NCI-H748 (cell line): ENCODE results near the gene CNNM3.
"Not testable (repeated sequence)": the region's sequence is repeated elsewhere in the genome, so short reads cannot be mapped to it uniquely, and the experiment has no call there.

Source experiments
- DNase-seq: peaks from one replicate; lab custom pipeline; 2025; ENCODE audit not compliant: unreplicated experiment; lab: John Stamatoyannopoulos, UW

The CNNM3 gene

DNA sequence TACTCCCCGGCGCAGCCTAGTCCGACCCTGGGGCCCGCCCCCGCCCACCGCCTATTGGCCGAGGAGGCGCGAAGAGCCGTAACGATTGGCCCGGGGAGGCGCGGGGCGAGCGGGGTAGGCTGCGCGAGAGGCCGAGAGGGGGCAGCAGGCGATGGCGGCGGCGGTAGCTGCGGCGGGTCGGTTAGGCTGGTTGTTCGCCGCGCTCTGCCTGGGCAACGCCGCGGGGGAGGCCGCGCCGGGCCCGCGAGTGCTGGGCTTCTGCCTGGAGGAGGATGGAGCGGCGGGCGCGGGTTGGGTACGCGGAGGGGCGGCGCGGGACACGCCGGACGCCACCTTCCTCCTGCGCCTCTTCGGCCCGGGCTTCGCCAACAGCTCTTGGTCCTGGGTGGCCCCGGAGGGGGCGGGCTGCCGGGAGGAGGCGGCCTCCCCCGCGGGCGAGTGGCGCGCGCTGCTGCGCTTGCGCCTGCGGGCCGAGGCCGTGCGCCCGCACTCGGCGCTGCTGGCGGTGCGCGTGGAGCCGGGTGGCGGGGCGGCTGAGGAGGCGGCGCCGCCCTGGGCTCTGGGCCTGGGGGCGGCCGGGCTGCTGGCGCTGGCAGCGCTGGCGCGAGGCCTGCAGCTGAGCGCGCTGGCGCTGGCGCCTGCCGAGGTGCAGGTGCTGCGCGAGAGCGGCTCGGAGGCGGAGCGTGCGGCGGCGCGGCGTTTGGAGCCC, at the start of gene CNNM3:
CNNM3 (plus strand) TSS at position 142 of the 709 bp plus-strand sequence; CDS start at position 152, 10 bp downstream.
- DNase-seq, result peak; percentile 93

DNA sequence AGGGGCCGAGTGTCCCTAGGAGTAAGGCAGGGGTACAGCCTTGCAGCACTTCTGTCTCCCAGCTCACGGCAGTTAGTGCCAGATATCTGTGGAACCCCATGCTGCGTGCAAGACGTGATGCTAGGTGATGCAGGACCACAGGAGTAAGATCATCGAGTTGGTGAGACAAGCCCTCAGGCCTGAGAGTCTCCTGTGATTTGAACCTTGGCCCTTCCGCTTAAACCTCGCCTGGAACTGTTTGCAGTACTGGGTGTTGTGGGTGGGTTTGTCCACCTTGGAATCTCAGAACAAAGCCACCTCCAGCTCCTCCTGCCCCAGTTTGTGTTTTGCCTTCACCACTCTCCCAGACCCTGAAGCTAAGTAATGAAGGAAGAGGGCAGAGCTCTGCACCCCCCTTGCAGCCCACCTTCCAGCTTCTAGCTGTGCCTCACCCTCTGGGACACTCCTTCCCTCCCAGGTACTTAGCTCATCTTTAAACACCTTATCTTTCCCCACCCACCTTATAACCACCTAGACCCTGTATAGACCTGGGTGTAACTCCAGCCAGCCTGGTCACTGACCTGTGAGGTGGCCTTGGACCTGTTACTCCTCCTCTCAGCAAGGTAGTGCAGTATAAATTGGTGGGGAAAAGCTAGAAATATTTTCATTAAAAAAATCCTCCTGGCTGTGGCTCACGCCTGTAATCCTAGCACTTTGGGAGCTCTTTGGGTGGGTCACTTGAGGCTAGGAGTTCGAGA, 48.8 kb upstream of the CNNM3 start:
- DNase-seq, result no peak

DNA sequence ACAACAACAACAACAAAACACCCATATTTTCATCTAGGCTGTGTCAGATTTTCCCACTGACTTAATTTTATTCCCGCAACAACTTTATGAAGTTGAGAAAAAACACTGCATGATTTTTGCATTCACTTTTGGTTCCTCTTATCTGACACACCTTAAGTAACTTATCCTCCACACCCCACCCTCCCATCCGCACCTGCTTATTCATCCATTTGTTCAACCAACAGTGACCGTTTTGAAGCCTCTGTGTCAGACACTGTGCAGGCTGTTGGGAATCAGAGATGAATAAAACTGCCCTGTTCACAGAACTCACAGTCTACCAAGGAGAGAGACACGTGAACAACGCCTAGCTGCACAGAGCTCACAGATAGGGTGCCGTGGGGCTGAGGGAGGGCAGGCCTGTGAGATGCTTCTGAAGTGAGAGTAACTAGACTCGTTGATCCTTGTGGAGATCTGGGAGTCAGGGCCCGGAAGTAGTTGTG, 47.9 kb upstream of the CNNM3 start:
- DNase-seq, result no peak

DNA sequence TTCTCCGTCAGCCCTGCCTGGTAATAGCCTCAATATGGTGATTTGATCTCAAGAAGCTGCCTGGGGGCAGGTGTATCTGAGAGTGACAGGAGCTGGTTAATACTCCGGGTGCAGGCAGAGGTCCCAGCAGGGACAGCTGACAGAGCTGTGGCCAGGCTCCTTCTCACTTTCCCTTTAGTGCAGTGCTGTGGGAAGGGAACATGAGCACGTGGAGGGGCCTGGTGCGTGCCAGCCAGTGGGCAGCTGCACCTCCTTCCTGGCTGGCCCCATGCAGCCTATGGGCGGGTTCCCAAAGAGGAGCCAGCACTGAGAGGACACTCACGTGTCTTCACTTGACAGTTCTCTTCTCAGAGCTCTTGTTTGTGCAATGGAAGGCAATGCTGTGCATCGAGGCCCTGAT, 46.3 kb upstream of the CNNM3 start:
- DNase-seq, result no peak

DNA sequence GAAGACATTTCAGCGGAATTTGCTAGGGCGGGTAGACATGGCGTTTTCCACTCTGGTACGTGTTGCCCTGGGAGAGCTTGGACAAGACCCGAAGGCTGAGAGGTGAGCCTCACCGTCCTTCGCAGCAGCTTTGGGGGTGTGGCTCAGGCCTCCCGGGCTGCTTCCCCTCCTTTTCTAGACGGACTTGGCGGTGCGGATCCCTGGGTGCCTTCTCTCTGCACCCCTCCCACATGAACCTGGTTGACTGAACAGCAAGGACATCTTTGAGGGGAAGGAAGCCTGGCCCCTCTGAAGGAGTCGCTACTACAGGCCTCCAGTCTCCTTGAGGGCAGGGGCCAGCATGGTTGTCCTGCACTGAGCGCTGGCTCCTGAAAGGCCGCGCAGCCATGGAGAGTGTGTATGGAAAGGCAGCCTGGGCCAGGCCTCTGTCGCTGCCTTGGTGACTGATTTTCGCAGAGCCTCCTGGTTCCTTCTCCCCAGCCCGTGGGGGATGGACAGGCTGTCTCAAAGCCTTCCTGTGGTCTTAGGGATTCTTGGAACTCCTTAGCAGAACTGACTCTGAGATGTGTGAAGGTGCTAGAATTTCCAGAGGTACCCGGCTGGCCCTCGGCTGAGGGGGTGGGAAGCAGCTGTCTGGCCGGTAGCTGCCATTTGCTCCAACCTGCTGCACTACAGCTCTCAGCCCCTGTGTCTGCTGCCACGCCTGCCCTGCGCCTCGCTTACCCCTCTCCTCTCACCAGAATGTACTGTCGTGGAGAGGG, 45.4 kb upstream of the CNNM3 start:
- DNase-seq, result no peak

DNA sequence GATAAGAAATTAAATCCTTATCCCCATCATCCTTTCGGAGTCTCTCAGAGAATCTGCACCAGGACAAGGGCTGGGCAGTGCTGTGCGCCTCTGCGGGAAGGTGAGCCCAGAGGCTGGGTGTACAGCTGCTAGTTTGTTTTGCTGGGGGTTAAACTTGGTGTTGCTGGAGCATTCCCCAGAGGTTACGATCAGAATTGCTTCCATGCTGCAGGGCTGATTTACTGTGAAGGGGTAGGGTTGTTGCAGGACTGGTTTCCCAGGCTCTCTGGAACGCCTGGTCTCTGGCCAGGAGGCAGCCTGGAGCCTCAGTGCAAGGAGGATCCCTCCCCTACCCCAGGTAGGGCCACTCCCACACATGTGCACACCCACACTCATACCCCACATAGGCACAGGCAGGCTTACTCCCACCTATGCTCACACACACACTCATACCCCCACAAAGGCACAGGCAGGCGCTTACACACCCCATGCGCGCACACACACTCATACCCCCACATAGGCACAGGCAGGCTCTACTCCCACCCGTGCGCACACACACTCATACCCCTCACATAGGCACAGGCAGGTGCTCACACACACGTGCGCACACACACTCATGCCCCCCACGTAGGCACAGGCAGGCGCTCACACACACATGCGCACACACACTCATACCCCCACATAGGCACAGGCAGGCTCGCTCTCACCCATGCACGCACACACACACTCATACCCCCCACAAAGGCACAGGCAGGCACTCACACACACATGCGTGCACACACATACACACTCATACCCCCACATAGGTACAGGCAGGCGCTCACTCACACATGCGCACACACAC, 44.1 kb upstream of the CNNM3 start:
- no peak for DNase-seq

DNA sequence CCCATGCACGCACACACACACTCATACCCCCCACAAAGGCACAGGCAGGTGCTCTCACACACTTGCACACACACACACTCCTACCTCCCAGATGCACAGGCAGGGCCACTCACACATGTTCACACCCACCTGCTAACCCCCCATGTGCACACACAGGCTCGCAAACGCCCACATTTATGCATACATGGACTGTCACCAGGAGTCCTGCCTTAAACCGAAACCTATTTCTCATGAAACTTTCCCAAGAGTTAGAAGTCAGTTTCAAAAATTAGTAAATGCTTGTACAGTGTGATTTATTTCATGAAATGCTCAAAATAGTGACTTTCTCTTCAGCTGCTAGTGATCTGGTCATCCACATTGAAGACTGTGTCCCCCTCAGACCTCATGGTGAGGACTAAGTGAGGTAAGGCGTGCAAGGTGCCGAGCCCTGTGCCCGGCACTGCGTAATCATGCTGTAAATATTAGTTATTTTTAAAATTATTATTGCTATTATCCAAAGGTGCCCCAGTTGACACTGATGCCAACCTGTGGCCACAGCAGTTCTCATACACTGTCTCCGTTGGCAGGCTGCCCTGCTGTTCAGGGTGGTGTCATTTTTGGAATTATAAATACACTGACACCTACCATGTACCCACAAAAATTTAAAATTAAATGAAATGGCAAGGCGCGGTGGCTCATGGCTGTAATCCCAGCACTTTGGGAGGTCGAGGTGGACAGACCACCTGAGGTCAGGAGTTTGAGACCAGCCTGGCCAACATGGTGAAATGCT, 43.0 kb upstream of the CNNM3 start:
- no peak for DNase-seq

DNA sequence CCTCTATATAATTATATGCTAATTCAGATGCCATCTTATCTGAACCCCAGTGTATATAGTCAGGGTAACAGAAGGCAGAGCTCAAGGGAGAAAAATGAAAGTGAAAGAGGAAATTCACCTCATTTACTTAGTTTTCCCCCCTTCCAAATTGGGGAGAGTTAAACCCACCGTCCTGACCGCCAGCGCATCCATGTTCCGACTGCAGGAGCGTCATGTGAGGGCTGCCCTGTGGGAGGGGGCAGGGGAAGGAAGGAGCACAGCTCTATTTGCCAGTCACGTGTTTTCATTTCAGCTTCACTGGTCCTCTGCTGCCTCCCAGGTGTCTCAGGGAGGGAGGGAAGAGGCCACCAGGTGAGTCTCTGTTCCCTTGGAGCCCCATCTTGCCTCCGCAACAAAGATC, 42.1 kb upstream of the CNNM3 start:
- no peak for DNase-seq

DNA sequence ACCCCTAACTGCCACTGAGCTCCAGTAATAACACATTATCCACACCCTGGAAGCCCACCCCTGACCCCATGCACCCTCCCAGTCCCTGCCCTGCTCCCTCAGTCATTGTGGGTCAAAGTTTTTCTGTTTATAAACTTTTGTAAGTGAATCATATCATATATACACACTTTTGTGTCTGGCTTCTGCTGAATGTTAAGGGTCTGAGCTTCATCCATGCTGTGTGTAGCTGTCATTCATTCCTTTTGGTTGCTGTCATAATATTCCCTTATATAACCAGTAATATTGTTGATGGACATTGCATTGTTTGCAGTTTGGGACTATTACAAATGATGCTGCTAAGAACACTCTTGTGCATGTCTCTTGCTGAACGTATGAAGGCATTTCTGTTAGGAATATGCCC, 40.9 kb upstream of the CNNM3 start:
- DNase-seq, result no peak

DNA sequence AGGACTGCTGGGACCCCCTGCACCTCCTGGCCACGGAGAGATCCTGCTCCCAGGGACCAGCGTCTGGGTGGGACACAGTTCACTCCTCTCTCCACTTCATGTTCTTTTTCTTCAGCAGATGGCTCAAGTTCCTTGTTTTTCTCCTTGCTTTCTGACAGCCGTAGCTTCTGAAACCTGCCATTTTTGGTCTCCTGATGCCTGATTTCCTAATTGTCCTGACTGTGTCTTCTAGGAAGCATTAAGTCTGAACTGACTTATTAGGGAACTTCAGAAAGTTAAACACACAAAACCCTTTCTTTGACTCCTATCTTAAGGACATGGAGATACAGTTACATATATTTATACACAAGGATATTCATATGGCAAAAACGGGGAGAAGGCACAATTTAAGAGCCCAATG, 32.7 kb upstream of the CNNM3 start:
- no peak for DNase-seq

DNA sequence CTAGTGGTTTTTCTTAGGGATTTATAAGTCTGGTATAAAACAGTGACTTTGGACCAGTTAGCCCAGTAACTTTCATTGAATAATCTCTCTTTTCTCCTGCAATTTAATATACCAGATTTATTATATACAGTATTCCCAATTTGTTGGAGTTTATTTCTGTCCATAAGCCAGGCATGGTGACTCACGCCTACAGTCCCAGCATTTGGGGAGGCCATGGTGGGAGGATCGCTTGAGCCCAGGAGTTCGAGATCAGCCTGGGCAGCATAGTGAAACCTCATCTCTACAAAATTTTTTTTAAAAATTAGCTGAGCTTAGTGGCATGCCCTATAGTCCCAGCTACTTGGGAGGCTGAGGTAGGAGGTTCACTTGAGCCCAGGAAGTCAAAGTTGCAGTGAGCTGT, 28.7 kb upstream of the CNNM3 start:
- no peak for DNase-seq

DNA sequence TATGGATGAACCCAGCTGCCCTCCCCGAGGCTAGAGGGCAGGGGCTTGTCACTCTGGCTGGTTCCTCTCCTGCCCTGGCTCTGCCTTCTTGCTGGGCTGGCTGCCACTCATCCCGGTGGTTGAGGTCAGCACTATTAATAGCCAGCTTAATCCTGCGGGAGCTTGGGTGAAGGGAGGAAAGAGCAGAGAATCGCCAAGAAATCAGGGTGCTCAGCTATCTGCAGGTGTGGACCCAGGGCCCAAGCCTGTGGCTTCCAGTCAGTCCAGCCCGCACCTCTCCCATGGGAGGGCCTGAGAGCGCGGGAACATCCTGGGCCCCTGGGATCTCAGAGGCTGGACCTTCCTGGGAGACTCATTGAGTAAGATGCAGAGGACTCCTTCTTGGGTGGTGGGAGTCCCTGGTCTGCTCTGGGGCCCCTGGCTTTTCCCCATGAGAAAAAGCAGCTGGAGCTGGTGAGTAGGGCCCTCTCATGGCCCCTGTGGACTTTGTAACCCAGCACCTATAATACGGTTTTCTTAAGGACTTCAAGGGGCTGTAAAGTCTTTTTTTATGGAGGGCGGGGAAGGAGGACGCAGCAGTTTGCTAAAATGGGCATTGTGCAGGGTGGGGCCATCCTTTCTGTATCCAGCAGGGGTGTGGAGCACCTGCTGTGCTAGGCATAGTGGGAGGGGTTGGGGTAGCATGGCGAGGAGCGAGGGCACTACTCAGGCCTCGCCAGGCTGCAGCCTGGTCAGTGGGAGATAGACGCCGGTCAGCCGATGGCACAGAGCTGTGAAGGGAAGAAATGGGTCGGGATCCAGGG, 27.4 kb upstream of the CNNM3 start:
- no peak for DNase-seq

DNA sequence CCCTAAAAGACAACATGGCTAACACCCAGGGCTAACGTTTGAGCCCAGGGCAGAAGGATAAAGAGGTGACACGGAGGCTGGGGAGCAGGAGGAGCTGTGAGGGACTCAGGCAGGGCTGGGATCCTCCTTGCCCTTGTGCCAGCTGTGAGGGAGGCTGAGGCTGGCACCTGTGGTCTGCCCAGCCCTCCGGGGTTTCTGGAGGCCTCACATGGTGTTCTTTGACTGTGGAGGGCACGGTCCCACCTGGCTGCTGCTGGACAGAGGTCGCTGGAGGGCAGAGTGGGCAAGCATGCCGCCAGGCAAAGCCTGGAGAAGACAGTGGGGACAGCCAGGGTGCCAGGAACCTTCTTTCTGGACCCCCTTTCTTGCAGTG, 26.8 kb upstream of the CNNM3 start:
- no peak for DNase-seq

DNA sequence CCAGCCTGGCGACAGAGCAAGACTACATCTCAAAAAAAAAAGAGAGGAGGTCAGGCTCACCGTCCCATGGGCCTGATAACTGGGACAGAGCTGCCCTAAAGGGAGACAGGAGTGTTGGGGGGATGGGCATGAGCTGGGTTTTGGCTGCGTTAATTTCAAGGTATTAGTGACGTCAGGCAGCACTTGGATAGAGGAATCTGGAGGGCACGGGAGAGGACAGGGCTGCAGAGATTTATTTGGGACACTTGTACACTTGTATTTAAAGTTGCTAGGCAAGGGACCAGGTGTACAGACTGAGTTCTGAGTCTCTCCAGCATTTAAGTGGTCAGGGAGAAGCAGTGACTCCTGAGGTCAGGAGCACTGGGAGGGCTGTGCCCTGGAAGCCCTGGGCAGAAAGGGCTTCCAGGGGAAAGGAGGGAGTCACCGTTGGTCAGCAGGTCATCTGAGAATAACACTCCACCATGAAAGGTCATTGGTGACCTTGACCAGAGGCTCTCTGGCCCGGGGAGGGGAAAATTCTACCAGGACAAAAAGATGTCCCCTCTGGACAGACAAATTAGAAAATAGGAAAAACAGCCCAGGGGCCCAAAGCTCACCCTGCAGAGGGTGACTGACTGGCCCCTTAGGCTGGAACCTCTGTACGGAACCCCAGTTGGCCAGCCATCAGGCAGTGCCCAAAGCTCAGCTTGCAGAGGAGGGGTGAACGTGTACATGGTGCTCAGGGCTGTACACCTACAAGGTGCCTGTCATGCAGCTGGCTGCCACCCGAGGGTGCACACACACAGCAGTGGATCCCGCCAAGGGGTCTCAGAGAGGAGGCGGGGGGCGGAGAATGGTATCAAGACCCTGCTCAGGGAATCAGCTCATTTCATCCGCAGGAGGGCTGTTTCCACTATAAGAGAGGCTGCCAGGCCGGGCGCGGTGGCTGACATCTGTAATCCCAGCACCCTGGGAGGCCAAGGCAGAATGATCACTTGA, 23.0 kb upstream of the CNNM3 start:
- no peak for DNase-seq

DNA sequence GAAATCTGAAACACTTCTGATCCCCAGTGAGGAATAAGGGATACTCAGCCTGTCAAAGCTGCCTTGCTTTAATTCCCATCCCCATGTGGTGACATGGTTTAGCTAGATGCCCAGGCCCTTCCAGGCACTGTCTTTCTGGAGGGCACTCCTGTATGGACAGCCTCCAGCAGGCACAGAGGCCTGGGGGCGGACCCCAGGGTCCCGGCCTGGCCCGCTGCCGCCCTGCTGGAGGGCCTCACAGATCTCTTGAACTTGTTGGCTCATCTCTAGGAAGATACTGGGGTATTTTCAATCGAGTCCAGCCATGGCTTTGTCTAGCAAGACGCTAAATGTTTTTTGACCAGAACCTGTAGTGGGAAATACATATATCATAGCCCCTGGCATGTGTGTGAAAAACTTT, 21.0 kb upstream of the CNNM3 start:
- DNase-seq, result no peak

DNA sequence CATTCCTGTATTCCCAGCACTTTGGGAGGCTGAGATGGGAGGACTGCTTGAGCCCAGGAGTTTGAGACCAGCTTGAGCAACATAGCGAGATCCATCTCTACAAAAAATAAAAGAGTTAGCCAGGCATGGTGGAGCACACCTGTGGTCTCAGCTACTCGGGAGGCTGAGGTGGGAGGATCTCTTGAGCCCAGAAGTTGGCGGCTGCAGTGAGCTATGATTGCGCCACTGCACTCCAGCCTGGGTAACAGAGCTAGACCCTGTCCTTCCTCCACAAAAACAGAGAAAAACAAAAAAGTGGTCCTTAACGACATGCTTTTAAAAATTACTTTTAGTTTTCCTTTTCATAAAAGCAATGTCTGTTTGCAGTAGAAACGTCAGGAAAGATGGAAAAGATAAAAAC, 19.6 kb upstream of the CNNM3 start:
- not testable (repeated sequence) for DNase-seq

DNA sequence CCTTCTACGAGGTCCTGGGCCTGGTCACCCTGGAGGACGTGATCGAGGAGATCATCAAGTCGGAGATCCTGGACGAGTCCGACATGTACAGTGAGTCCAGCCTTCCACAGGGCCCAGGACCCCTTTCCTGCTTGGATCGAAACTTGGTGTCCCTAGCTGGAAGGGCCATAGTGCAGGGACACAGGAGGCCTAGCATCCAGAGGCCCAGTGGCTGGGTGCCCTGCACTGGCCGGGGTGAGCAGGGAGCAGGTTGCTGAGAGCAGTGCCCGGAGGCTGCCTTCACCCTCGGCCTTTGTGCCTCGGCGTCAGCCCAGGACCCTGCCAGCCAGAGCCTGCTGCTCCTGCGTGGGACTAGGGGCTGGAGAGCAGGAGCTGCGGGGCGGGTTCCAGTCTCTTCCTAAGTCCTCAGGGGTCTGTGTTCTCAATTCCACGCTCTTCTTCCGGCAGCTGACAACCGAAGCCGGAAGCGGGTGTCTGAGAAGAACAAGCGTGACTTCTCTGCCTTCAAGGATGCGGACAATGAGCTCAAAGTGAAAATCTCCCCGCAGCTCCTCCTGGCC, 18.9 kb upstream of the CNNM3 start:
- no peak for DNase-seq
